ENCODE data around the gene TBX21.

The TBX21 gene

GRCh38 chr17:47714773-47715396 lies 18.2 kb upstream of the TBX21 start:
- no peak for DNase-seq (ENCODE audit: low read depth, low spot score)

- no peak for DNase-seq (ENCODE audit: low read depth, low spot score)
These were observed 17.2 kb upstream of the TBX21 start for GRCh38 chr17:47715669-47716325.

GRCh38 chr17:47716375-47716774 lies 16.7 kb upstream of the TBX21 start:
- no peak for DNase-seq (ENCODE audit: low read depth, low spot score)

GRCh38 chr17:47717261-47717697 lies 15.8 kb upstream of the TBX21 start:
- no peak for DNase-seq (ENCODE audit: low read depth, low spot score)

- DNase-seq (ENCODE audit: low read depth, low spot score), result no peak
These were observed 14.9 kb upstream of the TBX21 start for GRCh38 chr17:47717979-47718621.

- no peak for DNase-seq (ENCODE audit: low read depth, low spot score)
These were observed 14.2 kb upstream of the TBX21 start for GRCh38 chr17:47718634-47719405.

- no peak for DNase-seq (ENCODE audit: low read depth, low spot score)
These were observed 13.5 kb upstream of the TBX21 start for GRCh38 chr17:47719411-47720152.

- no peak for DNase-seq (ENCODE audit: low read depth, low spot score)
These were observed 12.8 kb upstream of the TBX21 start for GRCh38 chr17:47720196-47720595.

- DNase-seq (ENCODE audit: low read depth, low spot score), result peak; percentile 36
These were observed 12.1 kb upstream of the TBX21 start for GRCh38 chr17:47720754-47721533.

- no peak for DNase-seq (ENCODE audit: low read depth, low spot score)
These were observed 11.3 kb upstream of the TBX21 start for GRCh38 chr17:47721725-47722124.

GRCh38 chr17:47724705-47725104 lies 8.3 kb upstream of the TBX21 start:
- DNase-seq (ENCODE audit: low read depth, low spot score), result no peak

- DNase-seq (ENCODE audit: low read depth, low spot score), result no peak
These were observed 7.5 kb upstream of the TBX21 start for GRCh38 chr17:47725446-47726111.

- DNase-seq (ENCODE audit: low read depth, low spot score), result no peak
These were observed 6.0 kb upstream of the TBX21 start for GRCh38 chr17:47726796-47727703.

- DNase-seq (ENCODE audit: low read depth, low spot score), result no peak
These were observed 5.4 kb upstream of the TBX21 start for GRCh38 chr17:47727704-47728036.

GRCh38 chr17:47728214-47728877 lies 4.7 kb upstream of the TBX21 start:
- DNase-seq (ENCODE audit: low read depth, low spot score), result no peak

- DNase-seq (ENCODE audit: low read depth, low spot score), result no peak
These were observed 3.6 kb upstream of the TBX21 start for GRCh38 chr17:47729476-47729875.

- DNase-seq (ENCODE audit: low read depth, low spot score), result no peak
These were observed 2.4 kb upstream of the TBX21 start for GRCh38 chr17:47730681-47731080.

GRCh38 chr17:47731396-47731795 lies 1.6 kb upstream of the TBX21 start:
- no peak for DNase-seq (ENCODE audit: low read depth, low spot score)

Data from ELF-1 (cell line).